GM21423 (cell line): ENCODE results near the gene BTBD19.
"Not testable (repeated sequence)": the region's sequence is repeated elsewhere in the genome, so short reads cannot be mapped to it uniquely, and the experiment has no call there.

Experiments
- ATAC-seq: cut with Tn5 transposase; IDR thresholded peaks from one replicate; pipeline ENCODE4 v1.9.1; 2021; ENCODE audit warnings: mild to moderate bottlenecking, moderate library complexity; ENCODE audit not compliant: unreplicated experiment

Gene BTBD19

GRCh38 chr1:44807364-44808062 lies 810 bp upstream of the BTBD19 start:
- ATAC-seq = peak; percentile 25

DNA sequence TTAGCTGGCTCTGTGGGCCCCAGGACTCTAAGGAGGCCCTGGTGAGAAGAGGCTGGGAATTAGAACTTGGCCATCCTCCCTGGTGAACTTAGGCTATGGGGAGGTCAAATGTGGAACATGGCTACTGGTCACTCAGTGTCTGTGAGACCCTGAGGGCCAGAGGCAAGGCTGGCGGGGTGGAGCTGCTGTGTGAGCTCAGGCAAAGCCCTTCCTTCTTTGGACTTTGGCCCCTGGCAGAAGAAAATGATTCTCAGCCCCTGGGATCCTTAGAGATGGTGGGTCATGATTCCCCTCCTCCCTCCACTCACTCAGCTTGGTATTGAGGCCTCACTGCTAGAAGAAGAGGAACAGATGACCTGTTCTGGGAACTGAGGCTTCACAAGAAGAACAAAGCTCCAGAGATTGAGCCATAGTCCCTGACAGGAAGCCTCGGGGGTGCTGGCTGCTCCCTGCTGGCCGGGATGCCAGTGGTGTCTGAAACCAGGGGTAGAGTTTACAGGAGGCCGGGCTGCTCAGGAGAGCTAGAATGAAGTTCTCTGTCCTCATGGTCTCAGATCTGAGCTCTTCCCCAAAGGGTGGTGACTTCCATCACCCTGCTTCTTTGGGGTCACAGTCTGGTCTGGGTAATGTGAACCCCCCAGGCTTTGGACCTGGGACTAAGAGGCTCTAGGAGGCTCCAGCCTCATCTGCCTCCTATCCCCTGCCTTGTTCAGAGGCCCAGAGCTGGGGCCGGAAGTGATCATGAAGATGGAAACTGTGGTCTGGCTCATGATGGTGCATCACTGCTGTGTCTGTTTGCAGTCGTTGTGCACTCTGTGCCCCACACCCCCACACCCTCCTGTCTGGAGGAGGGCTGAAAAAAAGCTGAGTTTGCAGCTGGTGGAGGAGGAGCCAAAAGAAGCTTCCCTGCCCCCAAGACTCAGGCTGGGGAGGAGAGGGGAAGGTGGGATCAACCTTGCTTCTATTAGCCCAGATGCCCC lies 905 bp downstream of the BTBD19 start:
- ATAC-seq = peak; percentile 35

DNA sequence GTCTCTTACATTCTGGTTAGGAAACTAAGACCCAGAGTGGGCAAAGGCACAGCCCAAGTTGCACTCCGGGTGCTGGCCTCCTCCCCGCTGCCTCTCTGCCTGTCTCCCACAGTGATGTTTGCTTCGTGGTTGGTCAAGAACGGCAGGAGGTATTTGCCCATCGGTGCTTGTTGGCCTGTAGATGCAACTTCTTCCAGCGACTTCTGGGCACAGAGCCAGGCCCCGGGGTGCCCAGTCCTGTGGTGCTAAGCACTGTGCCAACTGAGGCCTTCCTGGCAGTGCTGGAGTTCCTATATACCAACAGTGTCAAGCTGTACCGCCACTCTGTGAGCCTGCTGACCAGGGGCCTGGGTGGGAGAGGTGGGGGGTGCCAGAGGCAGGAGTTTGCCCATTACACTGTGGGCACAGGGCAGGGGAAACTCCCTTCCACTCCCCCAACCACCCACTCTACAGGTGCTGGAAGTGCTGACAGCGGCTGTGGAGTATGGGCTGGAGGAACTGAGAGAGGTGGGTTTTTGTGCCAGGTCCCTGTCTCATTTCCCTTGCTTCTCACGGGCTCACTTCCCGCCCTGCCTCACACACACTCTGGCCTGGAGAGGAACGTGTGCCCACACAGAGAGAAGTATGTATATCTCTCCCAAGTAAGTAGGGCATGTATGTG lies 1.9 kb downstream of the BTBD19 start:
- no peak for ATAC-seq

GRCh38 chr1:44810762-44811105 lies 2.4 kb downstream of the BTBD19 start:
- not testable (repeated sequence) for ATAC-seq

DNA sequence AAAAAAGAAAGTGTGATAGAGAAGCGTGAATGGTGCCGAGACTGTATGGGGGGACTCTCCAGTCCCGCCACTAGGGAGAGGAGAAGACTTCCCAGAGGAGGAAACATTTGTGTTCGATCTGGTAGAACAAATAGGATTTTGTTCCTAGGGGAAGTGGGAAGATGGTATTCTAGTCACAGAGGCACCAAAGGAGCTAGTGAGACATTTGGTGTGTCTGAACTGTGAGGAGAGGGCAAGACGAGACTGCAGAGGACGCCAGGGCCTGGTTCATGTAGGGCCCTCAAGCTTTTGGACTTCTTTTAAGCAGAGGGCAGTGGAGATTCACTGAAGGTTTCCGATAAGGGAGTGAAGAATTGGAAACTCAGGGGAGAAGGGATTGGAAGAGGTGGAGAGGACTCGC lies 2.9 kb downstream of the BTBD19 start:
- ATAC-seq = no peak

DNA sequence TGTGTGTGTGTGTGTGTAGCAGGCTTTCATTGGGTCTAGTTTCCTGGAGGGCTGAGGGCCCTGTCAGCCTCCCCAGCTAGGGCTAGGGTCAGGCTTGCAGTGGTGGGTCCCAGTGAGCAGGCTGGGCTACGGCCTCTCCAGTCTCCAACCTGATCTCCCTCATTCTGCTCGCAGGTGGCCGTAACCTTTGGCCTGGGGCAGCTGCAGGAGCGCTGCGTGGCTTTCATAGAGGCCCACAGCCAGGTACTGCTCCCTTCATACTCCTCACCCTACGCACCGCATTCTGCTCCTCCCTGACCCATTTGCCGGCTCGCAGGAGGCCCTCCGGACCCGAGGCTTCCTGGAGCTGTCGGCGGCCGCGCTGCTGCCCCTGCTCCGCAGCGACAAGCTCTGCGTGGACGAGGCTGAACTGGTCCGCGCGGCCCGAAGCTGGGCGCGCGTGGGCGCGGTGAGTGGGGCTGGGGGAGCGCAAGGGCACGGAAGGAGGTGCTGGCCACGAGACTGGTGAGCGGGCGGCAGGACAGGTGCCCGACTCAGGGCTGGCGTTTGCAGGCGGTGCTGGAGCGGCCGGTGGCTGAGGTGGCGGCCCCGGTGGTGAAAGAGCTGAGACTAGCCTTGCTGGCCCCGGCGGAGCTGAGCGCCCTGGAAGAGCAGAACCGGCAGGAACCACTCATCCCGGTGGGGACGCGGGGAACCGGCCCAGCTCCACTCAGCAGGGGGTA lies 4.7 kb downstream of the BTBD19 start:
- ATAC-seq = no peak

- ATAC-seq = not testable (repeated sequence)
Observed at GRCh38 chr1:44815926-44816325, 7.6 kb downstream of the BTBD19 start.

- no peak for ATAC-seq
Observed at GRCh38 chr1:44817307-44817706, 9.0 kb downstream of the BTBD19 start.

DNA sequence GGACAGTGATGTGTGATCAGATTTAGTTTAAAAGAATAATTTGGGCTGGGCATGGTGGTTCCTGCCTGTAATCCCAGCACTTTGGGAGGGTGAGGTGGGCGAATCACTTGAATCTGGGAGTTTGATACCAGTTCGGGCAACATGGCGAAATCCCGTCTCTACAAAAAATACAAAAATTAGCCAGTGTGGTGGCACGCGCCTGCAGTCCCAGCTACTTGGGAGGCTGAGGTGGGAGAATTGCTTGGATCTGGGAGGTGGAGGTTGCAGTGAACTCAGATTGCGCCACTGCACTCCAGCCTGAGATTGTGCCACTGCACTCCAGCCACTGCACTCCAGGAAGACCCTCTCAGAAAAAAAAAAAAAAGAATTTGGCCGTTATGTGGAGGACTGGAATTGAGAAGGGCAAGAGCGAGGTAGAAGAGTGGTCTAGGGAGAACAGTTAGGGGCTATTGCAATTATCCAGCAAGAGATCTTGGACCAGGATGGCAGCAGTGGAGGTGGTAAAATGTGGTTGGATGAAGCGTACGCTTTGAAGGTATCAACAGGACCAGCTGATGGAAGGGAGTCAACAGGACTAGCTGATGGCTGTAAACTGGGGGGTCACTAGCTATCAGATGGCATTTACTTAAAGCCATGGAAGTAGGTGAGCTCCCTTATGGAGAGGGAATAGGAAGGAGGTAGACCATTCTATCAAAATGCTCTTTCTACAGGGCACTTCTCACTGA lies 9.6 kb downstream of the BTBD19 start:
- no peak for ATAC-seq

DNA sequence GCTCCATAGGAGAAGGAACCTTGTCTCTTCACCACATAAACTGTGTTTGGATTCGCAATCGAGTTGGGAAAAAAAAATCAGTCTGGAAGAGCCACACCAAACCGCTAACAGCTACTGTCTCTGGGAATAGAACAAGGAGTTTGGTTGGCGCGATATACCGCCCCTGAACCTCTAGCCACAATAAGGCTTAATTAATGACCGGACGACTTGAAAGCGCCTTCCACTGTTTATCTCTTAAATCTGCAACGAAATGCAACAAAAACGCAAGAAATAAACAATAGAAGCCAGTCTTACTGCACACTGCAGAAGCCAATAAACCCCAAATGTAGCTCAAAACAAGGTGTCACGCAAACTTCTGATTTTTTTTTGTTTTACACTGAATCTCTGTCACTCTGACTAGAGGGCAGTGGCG lies 10.9 kb downstream of the BTBD19 start:
- peak; percentile 6 for ATAC-seq

- ATAC-seq = peak; percentile 75
Observed at GRCh38 chr1:44819608-44820327, 11.4 kb downstream of the BTBD19 start.

DNA sequence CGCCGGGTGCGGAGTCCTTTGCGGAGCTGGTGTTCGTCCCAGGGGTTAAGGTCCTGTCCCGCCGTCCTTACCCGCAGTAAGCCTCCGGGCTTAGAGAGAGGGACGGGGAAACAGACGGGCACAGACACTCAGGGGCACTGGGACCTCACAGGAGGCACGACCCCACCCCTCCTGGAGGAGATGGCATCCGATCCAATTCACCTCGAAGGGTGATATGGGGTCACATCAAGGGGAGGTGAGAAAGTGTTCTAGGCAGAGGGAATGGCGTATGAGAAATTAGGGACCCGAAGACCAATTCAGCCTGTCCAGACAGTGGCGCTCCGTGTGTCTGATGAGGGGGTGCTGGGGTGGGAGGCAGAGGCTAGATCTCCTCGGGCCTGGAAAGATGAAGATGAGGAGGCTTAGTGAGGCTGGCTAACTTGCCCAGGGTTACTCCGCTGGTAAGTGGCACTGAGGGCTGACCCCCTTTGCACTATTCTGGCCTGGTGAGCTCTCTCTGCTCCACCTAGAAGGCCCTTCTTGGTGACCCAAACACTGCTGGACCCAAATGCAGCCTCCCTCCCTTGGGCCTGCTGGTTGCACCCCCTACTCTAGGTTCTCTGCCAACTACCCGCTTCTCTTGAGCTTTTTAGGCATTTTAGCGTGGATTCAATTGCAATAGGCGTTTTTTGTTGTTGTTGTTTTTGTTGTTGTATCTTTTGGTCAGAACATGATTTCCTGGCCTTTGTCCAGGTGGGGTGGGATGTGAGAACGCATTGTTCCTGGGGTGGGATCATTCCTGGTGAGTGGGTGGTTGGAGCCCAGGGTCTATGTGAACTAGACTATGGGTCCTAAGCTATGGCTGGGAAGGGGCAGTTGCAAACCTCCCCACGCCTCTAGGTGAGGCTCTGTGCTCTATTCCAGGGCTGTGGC lies 12.3 kb downstream of the BTBD19 start:
- no peak for ATAC-seq

GRCh38 chr1:44821240-44821715 lies 13.0 kb downstream of the BTBD19 start:
- ATAC-seq = no peak

GRCh38 chr1:44822131-44822701 lies 13.9 kb downstream of the BTBD19 start:
- no peak for ATAC-seq

DNA sequence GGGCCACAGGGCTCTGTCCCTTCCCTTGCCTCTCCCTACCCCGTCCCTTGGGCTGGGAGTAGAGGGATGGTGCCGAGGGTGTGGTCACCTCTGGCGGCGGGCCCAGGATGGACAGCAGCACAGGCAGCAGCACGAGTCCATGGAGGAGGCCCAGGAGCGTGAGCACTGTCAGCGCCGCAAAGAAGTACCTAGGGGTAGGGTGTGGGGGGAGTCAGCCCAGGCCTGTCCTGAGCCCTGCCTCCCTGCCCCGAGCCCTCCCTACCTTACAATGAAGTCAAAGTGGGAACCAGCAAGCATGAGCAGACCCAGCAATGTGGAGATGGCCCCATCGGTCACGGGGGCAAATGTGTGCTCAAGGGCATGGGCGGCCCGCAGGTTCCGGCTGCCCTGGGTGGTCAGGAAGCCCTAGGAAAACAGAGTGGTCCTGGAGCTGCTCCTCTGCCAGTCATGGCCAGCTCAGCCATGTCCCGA lies 14.7 kb downstream of the BTBD19 start:
- no peak for ATAC-seq

GRCh38 chr1:44824392-44824791 lies 16.1 kb downstream of the BTBD19 start:
- not testable (repeated sequence) for ATAC-seq

DNA sequence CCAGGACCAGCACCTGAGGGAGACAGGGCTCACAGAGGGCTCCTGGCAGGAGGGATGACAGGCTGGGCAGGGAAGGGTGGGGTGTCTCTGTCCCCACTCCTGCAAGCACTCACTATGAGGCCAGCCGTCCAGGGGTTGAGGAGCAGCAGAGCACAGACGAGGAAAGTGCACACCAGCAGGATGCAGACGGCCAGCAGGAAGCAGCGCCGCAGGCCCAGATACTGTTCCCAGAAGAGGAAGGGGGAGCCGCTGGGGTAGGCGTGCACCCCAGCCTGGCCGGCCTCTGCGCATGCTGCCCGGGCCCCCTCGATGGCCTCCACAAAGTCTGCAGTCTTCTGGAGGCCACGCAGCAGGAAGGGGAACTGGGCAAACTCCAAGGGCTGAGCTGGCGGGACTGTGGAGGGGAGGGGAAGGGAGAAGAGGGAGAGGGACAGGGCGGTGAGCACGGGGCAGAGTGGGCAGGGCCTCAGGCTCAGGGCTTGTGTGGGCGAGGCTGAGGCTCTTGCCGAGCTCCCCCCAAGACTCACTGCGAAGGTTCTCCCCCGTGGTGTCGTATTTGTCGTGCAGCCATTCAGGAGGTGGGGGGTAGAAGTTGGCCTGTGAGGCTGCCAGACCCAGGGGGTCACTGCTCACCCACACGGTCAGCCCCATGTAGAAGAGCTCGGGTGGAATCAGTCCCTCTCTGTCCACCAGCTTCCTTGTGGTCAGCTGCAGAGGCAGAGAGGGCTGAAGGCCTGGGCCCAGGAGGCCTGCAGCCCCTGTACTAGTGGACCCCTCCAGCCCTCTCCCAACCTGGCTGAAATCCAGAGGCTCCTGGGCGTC lies 18.3 kb downstream of the BTBD19 start:
- no peak for ATAC-seq
